GM10266 (cell line): ENCODE measurements around the gene ECHDC1.

Experiments
- DNase-seq: peaks from one replicate; pipeline ENCODE4 v3.0.0; 2012; ENCODE audit errors: extremely low spot score
- CTCF ChIP-seq: IDR thresholded peaks from 2 replicates; pipeline ENCODE4 v1.5.1; 2012; ENCODE audit warnings: mild to moderate bottlenecking, low read depth; ENCODE audit not compliant: control insufficient read depth, insufficient read depth; ENCODE audit errors: missing control alignments

The ECHDC1 gene

GRCh38 chr6:127317388-127318128 is 25.9 kb downstream of the ECHDC1 start:
- no peak for TF ChIP-seq CTCF
- DNase-seq = no peak

- DNase-seq = no peak
- no peak for TF ChIP-seq CTCF
Measured at GRCh38 chr6:127305741-127306140, 37.7 kb downstream of the ECHDC1 start.

- DNase-seq = no peak
- no peak for TF ChIP-seq CTCF
Measured at GRCh38 chr6:127303917-127304316, 39.5 kb downstream of the ECHDC1 start.

GRCh38 chr6:127302728-127303660 is 40.4 kb downstream of the ECHDC1 start:
- peak; percentile 70 for TF ChIP-seq CTCF
- DNase-seq = peak; percentile 31

- TF ChIP-seq CTCF = no peak
Measured at GRCh38 chr6:127301199-127301700, 42.2 kb downstream of the ECHDC1 start.

GRCh38 chr6:127300411-127300810 is 43.0 kb downstream of the ECHDC1 start:
- DNase-seq = no peak
- no peak for TF ChIP-seq CTCF

More at GRCh38 chr6:127301199-127301700, 42.2 kb downstream of the ECHDC1 start:
- DNase-seq = no peak

- no peak for TF ChIP-seq CTCF
- DNase-seq = no peak
Measured at GRCh38 chr6:127299522-127300240, 43.7 kb downstream of the ECHDC1 start.
